Measurements from ENCODE around the gene MANBA.

Gene MANBA

GRCh38 chr4:102678107-102678506 is 82.7 kb downstream of the MANBA start:
- no peak for DNase-seq (ENCODE audit: low read depth)

- DNase-seq (ENCODE audit: low read depth), result no peak
Measured at GRCh38 chr4:102675141-102675540, 85.6 kb downstream of the MANBA start.

- DNase-seq (ENCODE audit: low read depth), result no peak
Measured at GRCh38 chr4:102667001-102667400, 93.8 kb downstream of the MANBA start.

- DNase-seq (ENCODE audit: low read depth), result no peak
Measured at GRCh38 chr4:102665527-102665926, 95.2 kb downstream of the MANBA start.

GRCh38 chr4:102663073-102663472 is 97.7 kb downstream of the MANBA start:
- DNase-seq (ENCODE audit: low read depth), result no peak

- no peak for DNase-seq (ENCODE audit: low read depth)
Measured at GRCh38 chr4:102657206-102657605, 103.6 kb downstream of the MANBA start.

GRCh38 chr4:102647117-102647516 is 113.7 kb downstream of the MANBA start:
- no peak for DNase-seq (ENCODE audit: low read depth)

GRCh38 chr4:102642631-102643298 is 118.0 kb downstream of the MANBA start:
- DNase-seq (ENCODE audit: low read depth), result no peak

GRCh38 chr4:102641793-102642192 is 119.0 kb downstream of the MANBA start:
- DNase-seq (ENCODE audit: low read depth), result no peak

- no peak for DNase-seq (ENCODE audit: low read depth)
Measured at GRCh38 chr4:102640669-102641068, 120.1 kb downstream of the MANBA start.

GRCh38 chr4:102639598-102639997 is 121.2 kb downstream of the MANBA start:
- no peak for DNase-seq (ENCODE audit: low read depth)

GRCh38 chr4:102638621-102639020 is 122.1 kb downstream of the MANBA start:
- no peak for DNase-seq (ENCODE audit: low read depth)

GRCh38 chr4:102637391-102637790 is 123.4 kb downstream of the MANBA start:
- DNase-seq (ENCODE audit: low read depth), result no peak

- DNase-seq (ENCODE audit: low read depth), result no peak
Measured at GRCh38 chr4:102633100-102633499, 127.7 kb downstream of the MANBA start.

- no peak for DNase-seq (ENCODE audit: low read depth)
Measured at GRCh38 chr4:102632241-102633065, 128.3 kb downstream of the MANBA start.

- DNase-seq (ENCODE audit: low read depth), result no peak
Measured at GRCh38 chr4:102631616-102632015, 129.2 kb downstream of the MANBA start.

- DNase-seq (ENCODE audit: low read depth), result no peak
Measured at GRCh38 chr4:102629673-102630072, 131.1 kb downstream of the MANBA start.

- DNase-seq (ENCODE audit: low read depth), result no peak
Measured at GRCh38 chr4:102627831-102628523, 132.8 kb downstream of the MANBA start.

- no peak for DNase-seq (ENCODE audit: low read depth)
Measured at GRCh38 chr4:102625232-102625930, 135.4 kb downstream of the MANBA start.

- DNase-seq (ENCODE audit: low read depth), result no peak
Measured at GRCh38 chr4:102624505-102624904, 136.3 kb downstream of the MANBA start.

GRCh38 chr4:102623622-102624021 is 137.1 kb downstream of the MANBA start:
- DNase-seq (ENCODE audit: low read depth), result no peak

Data from stimulated activated CD8-positive, alpha-beta memory T cell treated with anti-CD3 and anti-CD28 coated beads, Interleukin-15, amount 100 ng/mL, for 24 hours (primary cell).